Right lobe of liver (tissue), 6 donors: ENCODE results near the gene GLB1L2. TPM values are rescaled to one million over a fixed set of nuclear protein-coding genes. Genes with fewer than 3 reads are reported as not detected.

Experiments
- ATAC-seq, 4 donors: fragments of 200-7000 bp; cut with Tn5 transposase; one replicate each; pipeline ENCODE4 v1.9.1; 2020; ENCODE audit warnings: mild to moderate bottlenecking in 4 of 4, moderate library complexity in 4 of 4
- DNase-seq, 3 donors: peaks; one replicate each; pipeline ENCODE4 v3.0.0-alpha.2; 2020
- H3K27ac ChIP-seq, 3 donors: fragments of 200-600 bp; one replicate each; pipeline ENCODE4 v1.8.0; 2022
- H3K27me3 ChIP-seq, 2 donors: fragments of 200-600 bp; one replicate each; pipeline ENCODE4 v1.8.0; 2022
- H3K36me3 ChIP-seq, 4 donors: fragments of 200-600 bp; sonication (generic) in 1 of 4; one replicate each; pipeline versions ENCODE4 v1.5.1 to v1.8.0; 2017 to 2022; ENCODE audit warnings: control low read depth in 1 of 4
- H3K4me1 ChIP-seq, 4 donors: fragments of 200-600 bp; sonication (generic) in 1 of 4; one replicate each; pipeline versions ENCODE4 v1.5.1 to v1.8.0; 2017 to 2022; ENCODE audit warnings: control low read depth in 1 of 4
- H3K4me3 ChIP-seq, 3 donors: fragments of 200-600 bp; one replicate each; pipeline ENCODE4 v1.8.0; 2022
- H3K9me3 ChIP-seq, 4 donors: fragments of 200-600 bp; sonication (generic) in 1 of 4; one replicate each; pipeline versions ENCODE4 v1.5.1 to v1.8.0; 2017 to 2022; ENCODE audit warnings: control low read depth in 1 of 4
- POLR2A ChIP-seq: fragments of 450-650 bp; IDR thresholded peaks from one replicate; pipeline ENCODE4 v1.6.1; 2017; ENCODE audit warnings: antibody characterized with exemption, mild to moderate bottlenecking
- WGBS: methylation state at CpG from one replicate; pipeline ENCODE4 v1.1.6; 2018; ENCODE audit warnings: low coverage, low lambda C conversion rate; ENCODE audit not compliant: insufficient coverage; ENCODE audit errors: missing lambda C conversion rate; 5-methylcytosine and 5-hydroxymethylcytosine counted together
- intact Hi-C, 2 donors: fragments of 100-400 bp; cut with DNase I; formaldehyde crosslinking; loops; one replicate each; pipeline versions ENCODE4 v1.11.2 to v1.14.1; 2022
- total RNA-seq, 6 experiments: library from RNA; depleted of rRNA in 2 of 6; stranded (reverse); fragments of >200 nt in 2 of 6; fragmentation: NEBNext Ultra II Directional in 3 of 6; extraction: Animal tissue kit (Norgen Biotek cat#: 25700) in 3 of 6; gene quantifications; one replicate each; pipeline versions ENCODE4 v1.1.0 to v1.2.4, GENCODE V29; 2016 to 2023
- TF ChIP-seq, protein P1 (sequence below), 4 donors: fragments of 200-600 bp in 3 of 4; fragments of 450-650 bp in 1 of 4; IDR thresholded peaks; one replicate each; pipeline versions ENCODE4 v1.5.1 to v1.8.0; 2016 to 2022; ENCODE audit warnings: antibody characterized with exemption in 4 of 4, mild to moderate bottlenecking in 2 of 4
- donor health status: DM: no; HTN: yes; CAD: no.
- donor health status: DM: no; HTN: no; CAD: no.
- donor health status: DM: no; HTN: no; CAD: no.
- donor health status: DM: no; HTN: yes; CAD: no.
- donor health status: DM: no; HTN: yes; CAD: no.

GLB1L2 gene
- total RNA-seq, 6 experiments from 2014 or later: 0.12 to 0.68 (median 0.55) TPM

DNA sequence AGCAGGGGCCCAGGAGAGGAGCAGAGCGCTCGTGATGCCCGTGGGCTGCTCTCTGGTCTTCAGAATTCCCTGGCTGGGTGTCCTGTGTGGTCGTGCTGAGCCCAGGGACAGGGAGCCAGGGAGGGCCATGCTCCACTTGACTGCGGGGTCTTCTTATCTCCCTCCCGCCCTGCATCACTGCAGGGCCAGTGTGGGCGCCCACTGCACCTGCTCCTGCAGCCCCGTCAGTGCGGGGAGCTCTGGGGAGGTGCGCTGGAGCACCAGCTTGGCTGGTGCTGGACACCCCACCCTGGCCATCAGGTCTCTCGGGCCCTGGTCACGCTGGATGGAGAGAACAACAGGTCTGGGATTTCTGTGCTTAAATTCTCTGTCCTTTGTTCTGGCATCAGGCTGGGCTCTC, 48.4 kb downstream of the GLB1L2 start:
- intact Hi-C loops: no loop called here
- Histone ChIP-seq H3K27ac (no peak overlapping the region), H3K9me3 (no peaks in the 10 kb centered on the region), H3K27me3 (no peaks in the 10 kb centered on the region), H3K4me1 (no peaks in the 10 kb centered on the region), H3K4me3 (no peak overlapping the region), H3K36me3 (no peaks in the 10 kb centered on the region)
- ATAC-seq (no peak), DNase-seq (no peak)
- no CpG with 5 or more reads among the region's 12 CpGs for WGBS
- TF ChIP-seq POLR2A: no peak
- TF ChIP-seq, protein P1, sequence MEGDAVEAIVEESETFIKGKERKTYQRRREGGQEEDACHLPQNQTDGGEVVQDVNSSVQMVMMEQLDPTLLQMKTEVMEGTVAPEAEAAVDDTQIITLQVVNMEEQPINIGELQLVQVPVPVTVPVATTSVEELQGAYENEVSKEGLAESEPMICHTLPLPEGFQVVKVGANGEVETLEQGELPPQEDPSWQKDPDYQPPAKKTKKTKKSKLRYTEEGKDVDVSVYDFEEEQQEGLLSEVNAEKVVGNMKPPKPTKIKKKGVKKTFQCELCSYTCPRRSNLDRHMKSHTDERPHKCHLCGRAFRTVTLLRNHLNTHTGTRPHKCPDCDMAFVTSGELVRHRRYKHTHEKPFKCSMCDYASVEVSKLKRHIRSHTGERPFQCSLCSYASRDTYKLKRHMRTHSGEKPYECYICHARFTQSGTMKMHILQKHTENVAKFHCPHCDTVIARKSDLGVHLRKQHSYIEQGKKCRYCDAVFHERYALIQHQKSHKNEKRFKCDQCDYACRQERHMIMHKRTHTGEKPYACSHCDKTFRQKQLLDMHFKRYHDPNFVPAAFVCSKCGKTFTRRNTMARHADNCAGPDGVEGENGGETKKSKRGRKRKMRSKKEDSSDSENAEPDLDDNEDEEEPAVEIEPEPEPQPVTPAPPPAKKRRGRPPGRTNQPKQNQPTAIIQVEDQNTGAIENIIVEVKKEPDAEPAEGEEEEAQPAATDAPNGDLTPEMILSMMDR (IDR thresholded peaks at IDR 0.05): no peak

DNA sequence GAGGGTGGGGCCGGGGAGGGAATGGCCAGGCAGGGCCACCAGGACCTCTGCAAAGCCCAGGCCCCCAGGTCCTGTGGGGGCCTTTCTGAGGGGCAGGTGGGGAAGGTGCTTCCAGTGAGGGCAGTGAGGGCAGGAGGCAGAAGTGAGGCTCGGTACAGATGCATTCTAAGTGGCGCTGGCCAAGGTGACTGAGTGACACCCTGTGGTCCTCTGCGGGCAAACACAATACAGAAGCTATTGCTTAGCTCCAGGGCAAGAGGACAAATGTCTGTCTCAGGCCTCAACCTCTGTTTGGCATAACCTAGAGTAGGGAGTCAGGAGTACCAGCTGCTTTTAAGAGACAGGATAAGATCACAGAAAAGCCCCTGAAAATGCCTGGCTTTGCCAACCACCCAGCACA, 49.0 kb downstream of the GLB1L2 start:
- Histone ChIP-seq H3K36me3 (no peaks in the 10 kb centered on the region), H3K4me1 (no peaks in the 10 kb centered on the region), H3K27ac (no peak overlapping the region), H3K4me3 (no peak overlapping the region), H3K27me3 (no peaks in the 10 kb centered on the region), H3K9me3 (no peaks in the 10 kb centered on the region)
- TF ChIP-seq, protein P1 (IDR thresholded peaks at IDR 0.05): no peak
- no peak for TF ChIP-seq POLR2A
- WGBS: 83% methylated on average over 1 of the region's 4 CpGs
- DNase-seq (no peak), ATAC-seq (peak in 1 of 4 donors; percentile 8)
- intact Hi-C loops: no loop called here

DNA sequence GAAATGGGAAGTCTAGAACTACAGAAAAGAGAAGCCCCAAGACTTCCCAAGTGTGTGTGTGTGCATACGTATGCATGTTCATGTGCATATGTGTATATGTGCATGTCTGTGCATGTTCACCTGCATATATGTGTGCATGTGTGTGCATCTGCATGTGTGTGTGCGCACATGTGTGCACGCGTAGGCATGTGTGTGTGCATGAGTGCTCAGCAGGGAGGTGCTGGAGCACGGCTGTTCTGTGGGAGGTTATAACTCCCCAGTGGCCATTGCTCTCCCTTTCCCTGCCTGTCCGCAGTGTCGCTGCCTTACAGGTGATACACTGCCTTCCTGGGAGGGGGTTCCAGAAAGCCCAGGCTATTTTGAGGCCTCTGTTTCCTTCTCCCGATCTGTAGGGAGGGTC, 50.5 kb downstream of the GLB1L2 start:
- WGBS: 100% methylated on average over 1 of the region's 8 CpGs
- H3K4me1 ChIP-seq: no peaks in the 10 kb centered on the region
- TF ChIP-seq POLR2A: no peak
- TF ChIP-seq, protein P1 (IDR thresholded peaks at IDR 0.05): no peak

DNA sequence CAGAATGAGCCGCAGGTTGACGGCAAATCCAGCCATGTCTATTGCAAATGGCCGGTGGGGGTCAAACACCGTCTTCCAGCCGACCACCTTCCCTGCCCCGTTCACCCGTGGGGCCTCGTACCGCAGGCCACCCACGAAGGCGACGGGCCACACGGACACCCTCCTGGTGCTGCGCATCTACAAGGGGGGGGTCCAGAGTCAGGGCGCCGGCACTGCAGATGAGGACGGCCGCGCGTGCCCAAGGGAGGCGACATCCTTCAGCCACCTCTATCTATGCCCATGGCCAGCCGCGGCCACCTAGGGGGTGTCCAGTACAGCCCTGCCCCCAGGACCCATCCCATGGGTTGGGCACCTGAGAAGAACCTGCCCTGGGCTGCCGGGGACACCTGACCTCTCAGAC, 51.0 kb downstream of the GLB1L2 start:
- no peak overlapping the region for H3K4me3 ChIP-seq
- no peak for DNase-seq
- no peak for ATAC-seq
- no peaks in the 10 kb centered on the region for H3K27me3 ChIP-seq
- TF ChIP-seq, protein P1 (IDR thresholded peaks at IDR 0.05): no peak
- no peak for TF ChIP-seq POLR2A
- H3K9me3 ChIP-seq: no peaks in the 10 kb centered on the region
- intact Hi-C loops: no loop called here
- no peaks in the 10 kb centered on the region for H3K4me1 ChIP-seq
- WGBS: 93% methylated on average over 10 of the region's 24 CpGs
- no peak overlapping the region for H3K27ac ChIP-seq
- no peaks in the 10 kb centered on the region for H3K36me3 ChIP-seq

More for the DNA sequence above, 50.5 kb downstream of the GLB1L2 start:
- Histone ChIP-seq H3K27ac (no peak overlapping the region), H3K9me3 (no peaks in the 10 kb centered on the region), H3K27me3 (no peaks in the 10 kb centered on the region), H3K4me3 (no peak overlapping the region), H3K36me3 (no peaks in the 10 kb centered on the region)
- ATAC-seq (no peak), DNase-seq (no peak)
- intact Hi-C loops: no loop called here
